ENCODE data around the gene ANKS6. TPM values are rescaled to one million over a fixed set of nuclear protein-coding genes. Genes with fewer than 3 reads are reported as not detected.

The ANKS6 gene
- total RNA-seq, 1 donor from 2014 or later = 17.2 TPM

DNA sequence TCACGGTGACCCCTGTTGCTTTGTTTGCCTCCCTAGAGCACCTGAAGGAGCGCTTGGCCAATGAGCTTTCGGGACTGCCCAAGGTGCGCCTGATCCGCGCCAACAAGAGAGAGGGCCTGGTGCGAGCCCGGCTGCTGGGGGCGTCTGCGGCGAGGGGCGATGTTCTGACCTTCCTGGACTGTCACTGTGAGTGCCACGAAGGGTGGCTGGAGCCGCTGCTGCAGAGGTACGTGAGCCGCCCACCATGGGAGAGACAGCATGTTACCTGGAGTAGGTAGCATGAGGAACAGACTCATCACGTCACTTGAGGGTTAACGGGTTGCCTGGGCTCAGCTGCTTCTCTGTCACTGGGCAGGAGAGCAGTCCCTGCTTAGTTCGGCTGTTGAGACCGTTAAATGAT is 30.4 kb upstream of the ANKS6 start:
- no peak overlapping the region for H3K4me3 Mint-ChIP-seq (ENCODE audit: unreplicated experiment)
- no peaks in the 10 kb centered on the region for H3K9me3 Mint-ChIP-seq (ENCODE audit: unreplicated experiment)
- no peak for TF ChIP-seq CTCF (IDR thresholded peaks at IDR 0.05; ENCODE audit: unreplicated experiment)
- H3K27ac Mint-ChIP-seq (ENCODE audit: unreplicated experiment) = no peak overlapping the region
- peaks cover 9% of the 10 kb centered on the region for H3K4me1 Mint-ChIP-seq (ENCODE audit: unreplicated experiment)
- DNase-seq (ENCODE audit: low spot score) = no peak
- no peaks in the 10 kb centered on the region for H3K36me3 Mint-ChIP-seq (ENCODE audit: low read depth, unreplicated experiment)
- H3K27me3 Mint-ChIP-seq (ENCODE audit: unreplicated experiment) = peaks cover 3% of the 10 kb centered on the region

DNA sequence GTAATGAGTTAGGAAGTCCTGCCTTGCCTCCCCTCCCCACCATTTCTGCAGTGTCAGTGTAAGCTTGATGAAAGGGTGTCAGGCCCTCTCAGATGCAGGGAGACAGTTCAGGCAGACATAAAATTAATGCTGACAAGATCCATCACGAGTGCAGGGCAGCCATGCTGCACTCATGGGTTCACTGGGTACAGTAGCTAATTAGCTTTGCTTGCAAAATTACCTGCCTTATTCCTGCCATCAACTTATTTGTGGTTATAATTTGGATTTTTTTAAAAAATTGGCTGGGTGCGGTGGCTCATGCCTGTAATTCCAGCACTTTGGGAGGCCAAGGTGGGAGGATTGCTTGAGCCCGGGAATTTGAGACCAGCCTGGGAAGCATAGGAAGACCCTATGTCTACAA is 29.1 kb upstream of the ANKS6 start:
- Mint-ChIP-seq H3K36me3 (ENCODE audit: low read depth, unreplicated experiment) (no peaks in the 10 kb centered on the region), H3K9me3 (ENCODE audit: unreplicated experiment) (no peaks in the 10 kb centered on the region), H3K27me3 (ENCODE audit: unreplicated experiment) (peaks cover 3% of the 10 kb centered on the region), H3K4me1 (ENCODE audit: unreplicated experiment) (peaks cover 9% of the 10 kb centered on the region), H3K27ac (ENCODE audit: unreplicated experiment) (no peak overlapping the region), H3K4me3 (ENCODE audit: unreplicated experiment) (no peak overlapping the region)
- DNase-seq (ENCODE audit: low spot score) = no peak
- no peak for TF ChIP-seq CTCF (IDR thresholded peaks at IDR 0.05; ENCODE audit: unreplicated experiment)

GRCh38 chr9:98823666-98824334 is 27.4 kb upstream of the ANKS6 start:
- Mint-ChIP-seq H3K36me3 (ENCODE audit: low read depth, unreplicated experiment) (no peaks in the 10 kb centered on the region), H3K27ac (ENCODE audit: unreplicated experiment) (no peak overlapping the region), H3K4me1 (ENCODE audit: unreplicated experiment) (peaks cover 9% of the 10 kb centered on the region), H3K27me3 (ENCODE audit: unreplicated experiment) (peaks cover 2% of the 10 kb centered on the region), H3K4me3 (ENCODE audit: unreplicated experiment) (no peak overlapping the region), H3K9me3 (ENCODE audit: unreplicated experiment) (no peaks in the 10 kb centered on the region)
- TF ChIP-seq CTCF (IDR thresholded peaks at IDR 0.05; ENCODE audit: unreplicated experiment) = no peak
- no peak for DNase-seq (ENCODE audit: low spot score)

DNA sequence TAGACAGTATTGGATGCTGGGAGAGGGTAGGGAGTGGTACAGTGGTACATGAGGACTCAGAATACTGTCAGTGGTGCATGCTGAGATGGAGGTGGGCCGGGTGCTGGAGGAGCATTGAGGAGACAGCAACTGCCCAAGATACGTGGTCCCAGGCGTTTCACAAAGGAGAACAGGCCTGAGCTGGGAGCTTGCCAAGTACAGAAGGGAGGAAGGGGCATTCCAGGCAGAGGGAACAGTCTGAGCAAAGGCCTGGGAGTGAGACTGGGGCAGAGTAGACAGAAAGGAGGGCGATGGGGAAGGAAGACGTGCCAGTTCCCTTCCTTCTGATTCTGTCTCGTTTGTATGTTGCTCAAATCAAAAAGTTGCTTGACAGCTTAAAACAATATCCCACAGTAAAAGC is 26.3 kb upstream of the ANKS6 start:
- Mint-ChIP-seq H3K4me1 (ENCODE audit: unreplicated experiment) (peaks cover 9% of the 10 kb centered on the region), H3K27me3 (ENCODE audit: unreplicated experiment) (peaks cover 2% of the 10 kb centered on the region), H3K4me3 (ENCODE audit: unreplicated experiment) (no peak overlapping the region), H3K9me3 (ENCODE audit: unreplicated experiment) (no peaks in the 10 kb centered on the region), H3K27ac (ENCODE audit: unreplicated experiment) (peak overlapping the region; percentile 23), H3K36me3 (ENCODE audit: low read depth, unreplicated experiment) (no peaks in the 10 kb centered on the region)
- TF ChIP-seq CTCF (IDR thresholded peaks at IDR 0.05; ENCODE audit: unreplicated experiment) = no peak
- no peak for DNase-seq (ENCODE audit: low spot score)

- TF ChIP-seq CTCF (IDR thresholded peaks at IDR 0.05; ENCODE audit: unreplicated experiment) = no peak
- no peak for DNase-seq (ENCODE audit: low spot score)
- Mint-ChIP-seq H3K36me3 (ENCODE audit: low read depth, unreplicated experiment) (no peaks in the 10 kb centered on the region), H3K4me3 (ENCODE audit: unreplicated experiment) (no peak overlapping the region), H3K27ac (ENCODE audit: unreplicated experiment) (no peak overlapping the region), H3K27me3 (ENCODE audit: unreplicated experiment) (peaks cover 3% of the 10 kb centered on the region), H3K9me3 (ENCODE audit: unreplicated experiment) (no peaks in the 10 kb centered on the region), H3K4me1 (ENCODE audit: unreplicated experiment) (peaks cover 9% of the 10 kb centered on the region)
Observed at GRCh38 chr9:98821831-98822230, 25.5 kb upstream of the ANKS6 start.
